Measurements from ENCODE around the gene OPCML.

OPCML gene

GRCh38 chr11:133501643-133502539 is 30.4 kb downstream of the OPCML start:
- no peak for DNase-seq

GRCh38 chr11:133500936-133501335 is 31.4 kb downstream of the OPCML start:
- no peak for DNase-seq

DNA sequence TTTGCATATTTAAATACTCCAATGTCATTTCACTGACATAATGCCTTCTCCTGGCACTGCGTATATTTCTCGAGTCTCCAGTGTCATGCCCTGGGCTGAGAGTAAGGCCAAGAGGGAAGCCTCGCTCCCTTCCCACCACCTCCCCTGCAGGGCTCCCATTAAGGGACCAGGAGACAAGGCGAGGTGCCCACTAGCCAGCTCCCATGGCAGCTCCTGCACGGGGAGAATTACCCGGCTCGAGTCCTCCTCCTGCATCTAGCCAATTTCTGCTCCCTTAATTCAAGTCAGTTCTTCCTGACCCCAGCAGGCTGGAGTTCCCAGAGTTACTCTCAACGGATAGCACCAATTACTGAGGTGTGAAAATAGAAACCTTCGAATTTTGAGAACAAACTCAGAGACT is 31.9 kb downstream of the OPCML start:
- no peak for DNase-seq

DNA sequence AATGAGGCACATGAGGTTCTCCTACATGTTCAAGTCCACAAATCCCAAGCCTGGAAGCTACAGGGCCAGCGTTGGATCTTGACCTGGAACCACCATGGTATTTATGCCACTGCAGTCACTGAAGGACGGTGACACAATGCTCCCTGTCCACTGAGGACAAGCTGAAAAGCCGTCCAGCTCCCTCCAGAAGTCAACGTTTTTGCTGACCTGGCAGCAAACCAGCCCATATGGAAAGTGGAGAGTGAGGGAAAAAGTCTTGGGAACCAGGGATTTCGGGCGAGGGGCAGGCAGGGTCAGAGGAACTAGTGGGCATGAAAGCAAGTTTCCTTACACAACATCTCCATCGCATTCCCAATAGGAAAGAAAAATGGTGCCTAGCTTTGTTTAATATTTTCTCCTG is 33.3 kb downstream of the OPCML start:
- no peak for DNase-seq

DNA sequence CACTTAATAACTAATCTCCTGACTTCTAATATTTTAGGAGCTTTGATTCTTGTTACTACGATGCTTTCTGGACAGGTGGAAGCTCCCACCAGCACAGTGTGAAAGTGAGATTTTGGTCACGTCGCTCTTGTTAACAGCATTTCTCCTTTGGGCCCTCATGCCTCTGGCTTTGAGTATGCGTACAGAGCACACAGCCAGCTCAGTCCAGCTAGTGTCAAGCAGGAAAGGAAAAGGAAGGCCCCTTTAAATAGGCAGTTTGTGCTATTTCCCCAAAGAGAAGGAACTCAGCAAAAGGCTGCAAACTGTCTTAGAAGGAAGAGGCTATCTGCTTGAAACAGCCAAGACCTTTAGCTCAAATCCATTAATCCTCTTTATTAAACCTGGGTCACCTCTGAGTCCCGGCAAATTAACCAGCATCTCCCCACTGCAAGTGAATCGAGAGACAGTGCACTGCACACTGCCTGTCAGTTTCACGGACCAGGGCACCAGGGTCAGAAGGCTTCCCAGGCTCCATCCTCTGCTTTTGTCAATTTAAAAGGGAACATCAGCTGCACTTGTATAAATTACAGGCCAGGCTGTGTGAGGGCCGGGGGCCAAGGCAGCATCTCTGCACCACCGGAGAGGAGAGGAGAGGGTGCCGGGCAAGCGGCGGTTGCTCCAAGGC is 34.7 kb downstream of the OPCML start:
- DNase-seq, result no peak

- no peak for DNase-seq
These were observed 39.4 kb downstream of the OPCML start for GRCh38 chr11:133492895-133493294.

DNA sequence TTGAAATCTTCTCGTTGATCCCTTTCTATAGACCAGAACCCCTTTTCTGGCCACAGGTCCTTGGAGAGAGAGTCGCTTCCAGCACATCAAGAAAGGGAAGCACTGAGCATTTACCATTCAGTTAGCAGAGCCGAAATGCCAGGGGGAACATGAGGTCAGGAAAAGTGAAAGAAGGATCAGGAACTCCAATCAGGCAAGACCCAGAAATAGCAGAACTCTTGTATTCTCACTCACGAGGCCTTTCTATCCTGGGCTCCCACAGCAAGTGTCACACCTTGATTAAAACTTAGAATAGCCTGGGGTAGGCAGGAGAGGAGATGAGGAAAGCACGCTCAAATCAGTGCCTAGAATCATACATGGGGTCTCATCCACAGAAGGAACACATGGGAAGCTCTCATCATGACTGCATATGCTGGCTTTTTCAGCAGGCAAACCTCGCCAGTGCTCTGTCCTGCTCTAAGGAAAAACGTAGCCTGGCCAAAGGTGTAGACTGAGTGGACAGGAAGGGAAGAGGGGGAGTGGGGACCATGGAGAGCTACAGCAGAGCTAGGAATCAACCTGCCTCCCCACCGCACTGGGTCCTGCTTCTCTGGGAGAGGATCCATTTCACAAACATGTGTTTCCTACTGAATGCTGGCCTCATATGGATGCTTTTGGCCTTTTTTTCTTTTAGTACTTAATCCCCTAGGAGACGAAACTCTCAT is 40.5 kb downstream of the OPCML start:
- no peak for DNase-seq

DNA sequence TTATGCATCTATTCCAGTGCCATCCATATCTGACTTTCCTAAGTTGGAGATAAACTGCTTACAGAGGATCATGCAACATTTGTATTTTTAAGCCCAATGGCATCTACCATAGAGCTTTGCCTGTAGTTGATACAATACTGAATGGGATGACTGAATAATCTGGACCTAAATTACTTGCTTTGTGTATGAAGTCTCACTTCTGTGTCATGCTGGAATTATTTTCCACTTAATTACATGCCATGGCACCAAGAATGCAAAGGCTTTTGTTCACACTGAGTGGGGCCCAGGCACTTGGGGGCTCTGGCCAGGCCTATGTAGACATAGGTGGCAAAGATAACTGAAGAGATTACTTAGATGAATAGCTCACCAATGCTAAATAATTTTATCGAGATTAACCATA is 51.6 kb downstream of the OPCML start:
- DNase-seq, result no peak

- no peak for DNase-seq
These were observed 53.1 kb downstream of the OPCML start for GRCh38 chr11:133479209-133479608.

GRCh38 chr11:133477251-133477625 is 55.1 kb downstream of the OPCML start:
- DNase-seq, result no peak

GRCh38 chr11:133476570-133477250 is 55.6 kb downstream of the OPCML start:
- no peak for DNase-seq

DNA sequence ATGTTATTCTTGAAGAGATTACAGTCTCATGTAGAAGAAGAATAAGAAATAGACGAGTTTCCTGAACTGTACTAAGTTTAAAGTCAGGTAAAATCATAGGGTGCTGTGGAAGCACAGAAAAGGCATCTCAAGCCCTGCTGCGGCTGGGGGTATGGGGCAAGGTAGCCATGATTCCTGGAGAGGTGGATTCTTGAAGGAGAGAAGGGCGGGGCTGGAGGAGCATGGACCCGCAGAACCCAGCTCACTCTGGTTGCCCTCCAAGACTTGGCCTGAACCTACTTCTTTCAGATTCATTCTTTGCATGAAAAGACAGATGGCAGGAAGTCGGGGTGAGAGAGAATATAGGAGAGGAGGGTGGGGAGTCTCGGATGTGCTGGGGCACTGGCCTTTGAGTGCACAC is 57.8 kb downstream of the OPCML start:
- no peak for DNase-seq

DNA sequence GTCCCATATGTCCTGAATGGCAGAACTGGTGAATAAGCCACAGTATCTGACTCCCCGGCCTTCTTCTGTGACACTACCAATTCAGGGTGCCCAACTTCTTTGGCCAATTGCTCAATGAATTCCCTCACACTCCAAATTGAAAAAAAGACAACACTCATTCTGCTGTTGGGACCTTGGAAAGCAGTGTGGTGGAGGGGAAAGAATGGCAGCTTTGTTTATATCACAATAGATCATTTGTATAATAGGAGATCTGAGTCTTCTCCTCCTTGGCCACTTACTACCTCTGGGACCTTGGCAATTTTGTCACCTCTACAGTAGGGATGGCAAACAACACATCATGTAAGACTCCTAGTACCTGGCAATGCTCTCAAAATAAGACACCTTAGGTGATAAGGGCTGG is 64.6 kb downstream of the OPCML start:
- DNase-seq, result no peak

DNA sequence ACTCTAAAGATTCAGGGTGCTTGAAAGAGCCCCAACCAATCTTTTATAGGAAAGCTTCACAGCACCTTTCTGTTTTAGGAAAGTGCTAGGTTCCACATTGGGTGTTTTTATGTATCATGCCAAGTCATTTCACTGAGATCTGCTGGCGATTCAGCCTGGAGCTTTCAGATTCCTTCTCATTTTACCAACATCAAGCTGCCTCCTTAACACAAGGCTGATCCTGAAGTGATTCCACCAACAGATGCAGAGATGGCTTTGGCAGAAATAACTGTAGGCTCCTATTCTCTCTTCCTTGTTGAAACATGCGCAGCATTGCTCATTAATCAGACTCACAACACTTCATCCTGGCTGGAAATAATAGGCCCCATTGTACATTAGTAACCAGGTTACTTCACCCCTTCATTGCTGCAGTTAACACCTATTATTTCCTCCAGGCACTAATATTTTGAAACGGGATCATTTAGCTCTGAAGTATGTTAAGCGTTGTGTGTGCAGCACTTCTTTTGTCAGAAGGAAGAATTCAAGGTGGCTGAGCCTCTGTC is 89.0 kb downstream of the OPCML start:
- DNase-seq, result peak; percentile 31

DNA sequence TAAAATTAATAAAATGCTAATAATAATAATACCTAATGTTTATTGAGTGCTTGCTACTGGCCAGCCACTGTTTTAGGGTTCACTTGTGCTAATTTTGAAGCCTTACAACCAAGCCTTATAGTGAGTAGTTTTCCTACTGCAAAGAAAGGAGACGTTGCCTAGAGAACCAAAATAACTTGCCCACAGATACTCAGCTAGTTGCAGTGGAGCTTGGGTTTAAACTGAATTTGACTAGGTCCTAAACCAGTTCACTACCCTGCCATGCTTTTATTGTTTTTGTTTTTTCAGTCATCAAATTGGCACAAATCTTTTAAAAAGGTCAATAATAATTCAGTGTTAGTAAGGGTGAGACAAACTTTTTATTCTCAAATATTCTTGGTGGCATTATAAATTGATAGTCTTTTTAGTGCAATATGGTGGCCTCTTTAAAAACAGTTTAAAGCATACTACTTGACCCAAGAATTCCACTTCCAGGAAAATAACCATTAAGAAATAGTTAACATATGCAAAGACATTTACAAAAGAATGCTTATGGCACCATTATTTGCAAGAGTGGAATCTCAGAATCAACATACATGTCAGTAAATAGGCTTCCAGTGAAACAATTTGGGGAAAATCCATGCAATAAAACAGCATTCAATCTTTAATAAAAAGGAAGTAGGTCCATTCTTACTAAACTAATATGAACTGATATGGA is 90.2 kb downstream of the OPCML start:
- DNase-seq, result no peak

GRCh38 chr11:133425992-133426391 is 106.3 kb downstream of the OPCML start:
- DNase-seq, result no peak

DNA sequence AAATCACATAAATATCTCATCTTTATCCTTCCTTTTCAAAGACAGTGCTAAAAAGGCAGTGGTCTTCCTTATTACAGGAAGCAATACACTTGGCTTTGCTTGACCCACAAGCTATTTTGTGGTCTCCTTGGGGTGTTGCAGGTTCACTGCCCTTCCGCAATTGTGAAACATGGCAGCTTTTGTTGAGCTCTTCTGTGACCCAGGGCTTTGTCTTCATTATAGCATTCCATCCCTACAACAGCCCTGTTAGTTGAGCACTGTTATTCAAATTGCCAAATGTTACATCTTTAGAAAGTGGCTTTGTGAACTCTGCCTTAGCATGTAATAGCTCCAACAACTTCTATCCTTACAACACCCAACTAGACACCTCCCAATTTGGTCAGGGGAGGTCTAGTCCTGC is 107.1 kb downstream of the OPCML start:
- no peak for DNase-seq

GRCh38 chr11:133418218-133418617 is 114.1 kb downstream of the OPCML start:
- DNase-seq, result no peak

DNA sequence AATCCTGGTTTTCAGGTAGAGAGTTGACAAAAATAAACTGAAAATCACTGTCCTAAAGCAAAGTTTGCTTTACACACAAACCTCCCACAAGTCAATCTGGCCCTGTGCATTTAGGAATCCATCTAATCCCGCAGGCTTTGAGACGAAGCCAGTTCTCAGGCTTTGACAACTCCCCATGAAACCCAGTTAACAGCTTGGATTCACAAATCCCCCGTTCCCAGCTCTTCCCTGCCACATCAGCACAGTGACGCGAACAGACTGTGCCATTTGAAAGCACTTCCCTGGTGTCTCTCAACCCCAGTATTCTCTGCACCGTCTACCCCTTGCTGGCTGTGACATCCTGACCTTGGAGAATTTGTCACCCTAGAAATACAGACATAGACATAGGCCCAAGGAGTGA is 117.8 kb downstream of the OPCML start:
- DNase-seq, result no peak

DNA sequence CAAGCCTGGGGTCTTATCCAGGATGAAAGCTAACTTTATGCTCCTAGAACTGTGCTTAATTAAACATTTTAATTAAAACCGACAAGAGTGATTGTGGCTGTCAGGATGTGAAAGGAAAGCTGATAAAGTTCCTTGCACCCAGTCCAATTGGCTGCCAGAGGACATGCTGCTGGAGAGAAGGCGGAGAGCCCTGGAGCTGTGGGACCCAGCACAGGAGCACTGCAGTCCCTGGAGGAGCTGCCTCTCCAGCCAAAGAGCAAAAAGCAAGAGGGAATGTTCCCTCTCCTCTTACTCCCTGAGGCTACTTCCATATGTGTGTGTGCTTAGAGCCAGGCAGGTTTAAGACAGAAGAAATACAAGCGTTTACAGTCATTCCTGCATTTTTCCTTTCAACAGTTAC is 118.6 kb downstream of the OPCML start:
- DNase-seq, result no peak

GRCh38 chr11:133409799-133410198 is 122.5 kb downstream of the OPCML start:
- no peak for DNase-seq

DNA sequence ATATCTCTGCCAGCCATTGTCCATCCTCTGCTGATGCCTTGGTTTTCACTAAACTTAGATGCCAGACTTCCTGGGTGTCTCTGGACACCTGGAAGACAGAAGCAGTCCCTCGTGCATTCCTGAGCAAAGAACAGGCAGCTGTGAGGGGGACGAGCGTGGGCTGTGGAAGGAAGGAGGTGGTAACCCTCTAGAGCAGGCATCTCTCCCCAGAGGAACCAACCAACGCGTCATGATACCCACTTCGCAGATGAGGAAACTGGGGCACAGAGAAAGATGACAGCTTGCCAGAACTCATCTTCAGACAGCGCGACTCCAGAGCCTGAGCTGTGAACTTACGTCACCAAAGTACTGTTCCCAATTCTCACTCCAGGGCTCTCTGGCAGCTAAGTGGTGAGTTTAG is 123.4 kb downstream of the OPCML start:
- DNase-seq, result no peak
